Common myeloid progenitor, CD34-positive (primary cell): ENCODE measurements around the gene QRICH1.

Experiments
- CTCF ChIA-PET: fragments of 350-600 bp; sonication (Branson Sonifier 250); formaldehyde crosslinking; loops from one replicate; lab custom pipeline; 2021; ENCODE audit warnings: antibody characterized with exemption; lab: Charles Lee
- POLR2A ChIA-PET: fragments of 350-600 bp; sonication (Branson Sonifier 250); formaldehyde crosslinking; loops from one replicate; lab custom pipeline; 2021; ENCODE audit warnings: antibody characterized with exemption; lab: Charles Lee
- DNase-seq, 3 donors: peaks; one replicate each; pipeline versions ENCODE4 v3.0.0 to v3.0.0-alpha.2; 2013
- H3K27ac ChIP-seq, 2 experiments: 1 replicate in 1 of 2; 2 replicates in 1 of 2; pipeline ENCODE4 v1.7.0; 2013; ENCODE audit warnings: inconsistent platforms in 2 of 2, low read length in 2 of 2, mild to moderate bottlenecking in 2 of 2, low read depth in 1 of 2, moderate library complexity in 1 of 2; ENCODE audit not compliant: severe bottlenecking in 2 of 2, insufficient read depth in 1 of 2, poor library complexity in 1 of 2
- H3K27me3 ChIP-seq, 5 experiments: replicated peaks in 2 of 5; 1 replicate in 3 of 5; 2 replicates in 2 of 5; pipeline versions ENCODE4 v1.6.1 to v1.7.0; 2013; ENCODE audit warnings: low read length in 4 of 5, mild to moderate bottlenecking in 2 of 5, moderate library complexity in 2 of 5, inconsistent platforms in 1 of 5; ENCODE audit not compliant: insufficient read depth in 5 of 5, control insufficient read depth in 4 of 5
- H3K36me3 ChIP-seq, 4 experiments: 1 replicate in 2 of 4; 2 replicates in 2 of 4; pipeline versions ENCODE4 v1.6.1 to v1.7.0; 2013; ENCODE audit warnings: low read length in 3 of 4, control low read depth in 1 of 4, mild to moderate bottlenecking in 1 of 4; ENCODE audit not compliant: control insufficient read depth in 4 of 4, insufficient read depth in 4 of 4
- H3K4me1 ChIP-seq, 4 experiments: 1 replicate in 3 of 4; 2 replicates in 1 of 4; pipeline versions ENCODE4 v1.6.1 to v1.7.1; 2013; ENCODE audit warnings: low read length in 3 of 4, mild to moderate bottlenecking in 3 of 4, control low read depth in 1 of 4, inconsistent platforms in 1 of 4, moderate library complexity in 1 of 4; ENCODE audit not compliant: control insufficient read depth in 4 of 4, insufficient read depth in 4 of 4; ENCODE audit errors: control extremely low read depth in 1 of 4
- H3K4me3 ChIP-seq, 7 experiments: 1 replicate in 4 of 7; 2 replicates in 3 of 7; pipeline versions ENCODE4 v1.5.1 to v1.7.0; 2013; ENCODE audit warnings: mild to moderate bottlenecking in 7 of 7, low read length in 6 of 7, moderate library complexity in 6 of 7, inconsistent platforms in 2 of 7, low read depth in 2 of 7, control low read depth in 1 of 7; ENCODE audit not compliant: insufficient read depth in 4 of 7, control insufficient read depth in 1 of 7; ENCODE audit errors: extremely low read depth in 1 of 7
- H3K9me3 ChIP-seq, 5 experiments: 1 replicate in 4 of 5; 2 replicates in 1 of 5; pipeline versions ENCODE4 v1.6.1 to v1.7.1; 2013; ENCODE audit warnings: low read length in 4 of 5, mild to moderate bottlenecking in 2 of 5, inconsistent platforms in 1 of 5, low read depth in 1 of 5, moderate library complexity in 1 of 5; ENCODE audit not compliant: control insufficient read depth in 4 of 5, insufficient read depth in 2 of 5; ENCODE audit errors: control extremely low read depth in 1 of 5
- WGBS: methylation state at CpG from one replicate; pipeline ENCODE4 v1.1.5; 2013; ENCODE audit not compliant: insufficient coverage; 5-methylcytosine and 5-hydroxymethylcytosine counted together

Gene QRICH1

GRCh38 chr3:48991851-48992545, 101.9 kb downstream of the QRICH1 start:
- Histone ChIP-seq H3K4me1 (peaks cover 0 to 41% (median 36%) of the 10 kb centered on the region in 4 experiments), H3K36me3 (peaks cover 0 to 24% (median 12%) of the 10 kb centered on the region in 4 experiments), H3K27ac (no peak overlapping the region), H3K4me3 (peak overlapping the region in 1 of 7 experiments; percentile 95), H3K9me3 (no peaks in the 10 kb centered on the region), H3K27me3 (no peaks in the 10 kb centered on the region)
- ChIA-PET CTCF (interaction anchor here (1.0 to 16.2 kb wide), 6 partner anchors 17 to 166 kb away, joined by 3 to 386 read pairs (median 5); partner anchors contain the start of genes DALRD3, NDUFAF3 and WDR6), POLR2A (interaction anchor here (2.6 to 7.2 kb wide), 2 partner anchors 15 to 30 kb away, joined by 10 to 69 read pairs; partner anchors contain the start of genes NDUFAF3 and WDR6)
- DNase-seq, result no peak
- 100% methylated on average over 2 of the region's 5 CpGs for WGBS

- 1% methylated on average over 38 of the region's 40 CpGs for WGBS
- CTCF ChIA-PET, result interaction anchor here (0.9 to 16.2 kb wide), 5 partner anchors 9 to 126 kb away, joined by 3 to 386 read pairs (median 6); partner anchors contain the start of genes DALRD3, NDUFAF3 and WDR6
- Histone ChIP-seq H3K36me3 (peaks cover 0 to 16% (median 13%) of the 10 kb centered on the region in 4 experiments), H3K27me3 (no peaks in the 10 kb centered on the region), H3K27ac (peak overlapping the region; percentile 80 to 86), H3K9me3 (no peaks in the 10 kb centered on the region), H3K4me3 (peak overlapping the region; percentile 59 to 95 (median 87)), H3K4me1 (peaks cover 0 to 41% (median 36%) of the 10 kb centered on the region in 4 experiments)
- DNase-seq, result peak in 2 of 3 donors; percentile 60 to 65
- POLR2A ChIA-PET, result interaction anchor here (0.7 to 7.2 kb wide), 5 partner anchors 17 to 103 kb away, joined by 4 to 69 read pairs (median 10); partner anchors contain the start of genes DALRD3, NDUFAF3, QRICH1 and WDR6
Observed at GRCh38 chr3:48990636-48991469, 103.0 kb downstream of the QRICH1 start.

GRCh38 chr3:48989796-48990635, 103.9 kb downstream of the QRICH1 start, which contains the start of gene P4HTM:
P4HTM (plus strand) TSS chr3:48990241; CDS start chr3:48990257, 16 bp downstream.
- WGBS, result 0% methylated on average over 88 of the region's 91 CpGs
- H3K36me3 ChIP-seq, result peaks cover 0 to 17% (median 14%) of the 10 kb centered on the region in 4 experiments
- no peaks in the 10 kb centered on the region for H3K27me3 ChIP-seq
- no peaks in the 10 kb centered on the region for H3K9me3 ChIP-seq
- peaks cover 0 to 41% (median 36%) of the 10 kb centered on the region in 4 experiments for H3K4me1 ChIP-seq
- peak within 1 kb of the TSS; percentile 80 to 86 for H3K27ac ChIP-seq
- peak within 1 kb of the TSS; percentile 59 to 95 (median 87) for H3K4me3 ChIP-seq
- peak; percentile 85 to 91 (median 89) for DNase-seq
- ChIA-PET CTCF (interaction anchor here (1.1 to 16.2 kb wide), 7 partner anchors 15 to 104 kb away, joined by 3 to 386 read pairs (median 8); partner anchors contain the start of genes DALRD3, NDUFAF3, QRICH1 and WDR6), POLR2A (interaction anchor here (0.5 to 7.2 kb wide), 11 partner anchors 10 to 399 kb away, joined by 3 to 69 read pairs (median 4); partner anchors contain the start of genes ARIH2, DALRD3, IMPDH2 and NDUFAF3)

- H3K27me3 ChIP-seq, result no peaks in the 10 kb centered on the region
- peak in 1 of 3 donors; percentile 19 for DNase-seq
- H3K27ac ChIP-seq, result peak overlapping the region; percentile 80 to 86
- ChIA-PET POLR2A (interaction anchor here (0.5 to 7.2 kb wide), 11 partner anchors 11 to 400 kb away, joined by 3 to 69 read pairs (median 4); partner anchors contain the start of genes ARIH2, DALRD3, IMPDH2 and NDUFAF3), CTCF (interaction anchor here (1.0 to 16.2 kb wide), 10 partner anchors 14 to 461 kb away, joined by 3 to 386 read pairs (median 6); partner anchors contain the start of genes DALRD3, NDUFAF3, QRICH1 and WDR6)
- no peaks in the 10 kb centered on the region for H3K9me3 ChIP-seq
- WGBS, result 5% methylated on average over 20 of the region's 21 CpGs
- peaks cover 0 to 22% (median 16%) of the 10 kb centered on the region in 4 experiments for H3K36me3 ChIP-seq
- H3K4me3 ChIP-seq, result peak overlapping the region; percentile 59 to 95 (median 87)
- peaks cover 0 to 47% (median 35%) of the 10 kb centered on the region in 4 experiments for H3K4me1 ChIP-seq
Observed at GRCh38 chr3:48989126-48989795, 104.6 kb downstream of the QRICH1 start.

- Histone ChIP-seq H3K4me3 (no peak overlapping the region), H3K4me1 (peaks cover 0 to 30% (median 16%) of the 10 kb centered on the region in 4 experiments), H3K27me3 (no peaks in the 10 kb centered on the region), H3K9me3 (no peaks in the 10 kb centered on the region), H3K27ac (no peak overlapping the region), H3K36me3 (peaks cover 7 to 52% (median 33%) of the 10 kb centered on the region in 4 experiments)
- DNase-seq, result peak in 2 of 3 donors; percentile 30 to 61
- POLR2A ChIA-PET, result interaction anchor here (1.3 kb wide), 3 partner anchors 27 to 36 kb away, joined by 3 to 6 read pairs (median 3); partner anchors contain the start of gene NDUFAF3
- 86% methylated on average over 4 of the region's 7 CpGs for WGBS
- CTCF ChIA-PET, result interaction anchor here (0.9 to 16.2 kb wide), 6 partner anchors 21 to 114 kb away, joined by 3 to 386 read pairs (median 4); partner anchors contain the start of genes DALRD3, IMPDH2, NDUFAF3 and WDR6
Observed at GRCh38 chr3:48985831-48986376, 108.0 kb downstream of the QRICH1 start.
